Adrenal gland (tissue), 5 donors: ENCODE results near the gene TAF1B.

ENCODE experiments used
- CTCF ChIP-seq, 6 experiments: fragments of 450-650 bp in 4 of 6; fragments of 200-600 bp in 2 of 6; sonication (generic) in 1 of 6; IDR thresholded peaks; 1 replicate in 5 of 6; 2 replicates in 1 of 6; pipeline versions ENCODE4 v1.5.1 to v1.8.0; 2016 to 2021; ENCODE audit warnings: antibody characterized with exemption in 6 of 6, mild to moderate bottlenecking in 2 of 6, moderate library complexity in 1 of 6
- POLR2A ChIP-seq, 2 donors: fragments of 450-650 bp; IDR thresholded peaks; one replicate each; pipeline ENCODE4 v1.6.1; 2017; ENCODE audit warnings: antibody characterized with exemption in 2 of 2, mild to moderate bottlenecking in 2 of 2, moderate library complexity in 1 of 2
- donor health status: DM: no; HTN: no; CAD: no.

GRCh38 chr2:9820020-9820973 lies 23.0 kb upstream of the TAF1B start:
- TF ChIP-seq CTCF (IDR thresholded peaks at IDR 0.05) (no peak), POLR2A (IDR thresholded peaks at IDR 0.05) (no peak)
